ENCODE measurements around the gene KCNC1.

Gene KCNC1

GRCh38 chr11:17692931-17693330 is 41.6 kb upstream of the KCNC1 start:
- Histone ChIP-seq H3K9me3 (no peaks in the 10 kb centered on the region), H3K27me3 (peaks cover 0 to 30% of the 10 kb centered on the region in 2 donors), H3K36me3 (no peaks in the 10 kb centered on the region), H3K27ac (no peak overlapping the region), H3K4me3 (no peak overlapping the region), H3K4me1 (no peaks in the 10 kb centered on the region)
- intact Hi-C loops (cut with DNase I; ENCODE audit: low total_unique reads): no loop called here
- TF ChIP-seq, protein P1, sequence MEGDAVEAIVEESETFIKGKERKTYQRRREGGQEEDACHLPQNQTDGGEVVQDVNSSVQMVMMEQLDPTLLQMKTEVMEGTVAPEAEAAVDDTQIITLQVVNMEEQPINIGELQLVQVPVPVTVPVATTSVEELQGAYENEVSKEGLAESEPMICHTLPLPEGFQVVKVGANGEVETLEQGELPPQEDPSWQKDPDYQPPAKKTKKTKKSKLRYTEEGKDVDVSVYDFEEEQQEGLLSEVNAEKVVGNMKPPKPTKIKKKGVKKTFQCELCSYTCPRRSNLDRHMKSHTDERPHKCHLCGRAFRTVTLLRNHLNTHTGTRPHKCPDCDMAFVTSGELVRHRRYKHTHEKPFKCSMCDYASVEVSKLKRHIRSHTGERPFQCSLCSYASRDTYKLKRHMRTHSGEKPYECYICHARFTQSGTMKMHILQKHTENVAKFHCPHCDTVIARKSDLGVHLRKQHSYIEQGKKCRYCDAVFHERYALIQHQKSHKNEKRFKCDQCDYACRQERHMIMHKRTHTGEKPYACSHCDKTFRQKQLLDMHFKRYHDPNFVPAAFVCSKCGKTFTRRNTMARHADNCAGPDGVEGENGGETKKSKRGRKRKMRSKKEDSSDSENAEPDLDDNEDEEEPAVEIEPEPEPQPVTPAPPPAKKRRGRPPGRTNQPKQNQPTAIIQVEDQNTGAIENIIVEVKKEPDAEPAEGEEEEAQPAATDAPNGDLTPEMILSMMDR (IDR thresholded peaks at IDR 0.05): no peak
- no peak for DNase-seq

- Histone ChIP-seq H3K36me3 (no peaks in the 10 kb centered on the region), H3K4me1 (no peaks in the 10 kb centered on the region), H3K9me3 (no peaks in the 10 kb centered on the region), H3K27me3 (peaks cover 0 to 25% of the 10 kb centered on the region in 2 donors), H3K4me3 (no peak overlapping the region), H3K27ac (no peak overlapping the region)
- TF ChIP-seq, protein P1 (IDR thresholded peaks at IDR 0.05): no peak
- DNase-seq: no peak
- intact Hi-C loops (cut with DNase I; ENCODE audit: low total_unique reads): no loop called here
Observed at GRCh38 chr11:17693531-17693930, 41.0 kb upstream of the KCNC1 start.

GRCh38 chr11:17694494-17695110 is 40.0 kb upstream of the KCNC1 start:
- Histone ChIP-seq H3K27ac (no peak overlapping the region), H3K27me3 (peaks cover 0 to 25% of the 10 kb centered on the region in 2 donors), H3K9me3 (no peaks in the 10 kb centered on the region), H3K4me3 (no peak overlapping the region), H3K36me3 (no peaks in the 10 kb centered on the region), H3K4me1 (no peaks in the 10 kb centered on the region)
- TF ChIP-seq, protein P1 (IDR thresholded peaks at IDR 0.05): no peak
- intact Hi-C loops (cut with DNase I; ENCODE audit: low total_unique reads): no loop called here
- no peak for DNase-seq

DNA sequence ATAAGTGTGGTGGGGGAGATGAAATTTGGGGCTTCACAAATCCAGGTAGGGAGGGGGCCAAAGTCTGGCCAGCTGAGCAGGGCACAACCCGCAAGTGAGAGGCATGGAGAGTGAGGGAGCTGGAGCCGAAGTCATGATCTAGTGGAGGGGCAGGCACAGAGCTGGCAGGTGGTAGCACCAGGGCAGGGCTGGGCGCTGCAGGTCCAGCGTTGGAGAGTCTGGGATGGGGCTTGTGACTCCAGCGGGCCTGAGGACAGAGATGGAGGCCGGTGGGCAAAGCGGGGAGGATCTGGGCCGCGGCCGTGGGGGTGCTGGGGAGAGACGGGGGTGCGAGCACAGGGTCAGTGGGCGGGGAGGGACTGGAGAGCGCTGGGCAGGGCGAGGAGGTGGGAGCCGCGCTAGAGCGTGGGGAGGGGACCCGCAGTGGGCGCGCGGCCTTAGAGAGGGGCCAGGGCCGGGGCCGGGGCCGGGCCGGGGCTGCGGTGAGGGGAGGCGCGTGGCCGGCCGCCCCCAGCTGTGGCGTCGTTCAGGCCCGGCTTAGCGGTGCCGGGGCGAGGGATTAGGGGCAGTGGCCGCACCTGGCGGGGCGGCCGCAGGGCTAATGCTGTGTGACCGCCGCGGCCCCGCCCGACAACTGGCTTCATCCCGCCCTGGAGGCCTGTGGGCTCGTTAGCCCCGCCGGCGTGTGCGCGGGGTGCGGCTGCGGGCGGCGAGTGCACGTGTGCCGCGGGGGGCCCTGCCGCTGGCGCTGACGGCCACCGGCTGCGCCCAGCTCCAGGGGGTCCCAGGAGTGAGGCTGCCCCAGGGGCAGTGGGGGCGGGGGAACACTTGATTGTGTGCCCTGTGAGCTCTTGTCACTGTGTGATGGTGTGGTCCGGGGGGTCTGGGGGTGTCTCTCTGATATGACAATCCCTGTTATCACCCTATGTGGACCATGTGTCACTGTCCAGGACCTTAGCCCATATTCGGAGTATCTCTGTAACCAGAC is 38.8 kb upstream of the KCNC1 start:
- Histone ChIP-seq H3K4me3 (no peak overlapping the region), H3K27me3 (peaks cover 0 to 25% of the 10 kb centered on the region in 2 donors), H3K4me1 (no peaks in the 10 kb centered on the region), H3K9me3 (no peaks in the 10 kb centered on the region), H3K36me3 (no peaks in the 10 kb centered on the region), H3K27ac (no peak overlapping the region)
- TF ChIP-seq, protein P1 (IDR thresholded peaks at IDR 0.05): no peak
- intact Hi-C loops (cut with DNase I; ENCODE audit: low total_unique reads): no loop called here
- DNase-seq: no peak

DNA sequence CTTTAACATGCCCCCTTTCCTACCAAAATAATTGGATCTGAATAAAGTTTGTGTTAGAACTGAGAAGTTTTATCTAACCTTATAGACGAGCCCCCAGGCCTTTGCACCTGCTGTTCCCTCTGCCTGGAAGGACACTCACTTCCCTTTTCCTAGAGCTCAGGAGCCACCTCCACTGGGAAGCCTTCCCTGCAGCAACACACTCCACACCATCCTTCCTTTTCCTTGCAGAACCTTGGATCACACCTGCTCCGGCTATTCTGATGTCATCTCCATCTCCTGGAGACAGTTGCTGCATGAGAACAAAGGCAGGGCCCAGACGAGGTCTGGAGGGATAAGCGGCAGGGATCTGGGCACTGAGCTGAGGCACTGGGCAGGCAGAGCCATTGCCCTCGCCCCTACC is 37.8 kb upstream of the KCNC1 start:
- H3K27me3 ChIP-seq: peaks cover 0 to 25% of the 10 kb centered on the region in 2 donors
- no peaks in the 10 kb centered on the region for H3K9me3 ChIP-seq
- DNase-seq: no peak
- no peaks in the 10 kb centered on the region for H3K4me1 ChIP-seq
- TF ChIP-seq, protein P1 (IDR thresholded peaks at IDR 0.05): no peak
- H3K36me3 ChIP-seq: no peaks in the 10 kb centered on the region
- no peak overlapping the region for H3K27ac ChIP-seq
- H3K4me3 ChIP-seq: no peak overlapping the region
- intact Hi-C loops (cut with DNase I; ENCODE audit: low total_unique reads): no loop called here

Data from tibial artery (tissue), 4 donors.